ENCODE data around the gene SHISA9. TPM values are rescaled to one million over a fixed set of nuclear protein-coding genes. Genes with fewer than 3 reads are reported as not detected.

The SHISA9 gene
- total RNA-seq, 1 experiment from 2014 or later, result 0.29 TPM

DNA sequence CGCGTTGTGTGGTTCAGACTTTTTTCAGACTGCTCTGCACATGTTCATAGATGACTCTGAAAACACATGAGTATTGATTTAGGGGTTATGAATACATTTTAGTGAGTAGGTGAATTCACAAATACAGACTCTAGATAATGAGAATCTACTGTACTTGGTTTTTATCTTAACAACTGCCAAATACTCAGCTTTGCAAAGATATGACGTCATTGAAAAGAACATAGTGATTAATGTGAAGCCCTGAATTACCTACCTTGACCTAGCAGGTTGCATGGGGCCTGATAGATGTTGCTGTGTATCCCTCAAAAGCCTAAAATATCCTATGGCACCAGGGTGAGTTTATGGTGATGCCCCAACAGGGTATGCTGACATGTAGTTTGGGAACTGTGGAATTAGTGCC is 98.0 kb downstream of the SHISA9 start:
- Histone ChIP-seq H3K9me3 (no peaks in the 10 kb centered on the region), H3K4me3 (ENCODE audit: low read depth, low read length) (no peak overlapping the region), H3K36me3 (ENCODE audit: control insufficient read depth, insufficient read depth, low read length) (no peaks in the 10 kb centered on the region), H3K27me3 (replicated peaks; ENCODE audit: control insufficient read depth, insufficient read depth, low read length) (no peaks in the 10 kb centered on the region), H3K4me1 (no peaks in the 10 kb centered on the region)
- Mint-ChIP-seq H3K4me1 (ENCODE audit: low read depth, unreplicated experiment) (no peaks in the 10 kb centered on the region), H3K4me3 (ENCODE audit: unreplicated experiment) (no peak overlapping the region), H3K27ac (ENCODE audit: unreplicated experiment) (no peak overlapping the region), H3K36me3 (ENCODE audit: insufficient read depth, unreplicated experiment) (no peaks in the 10 kb centered on the region), H3K27me3 (ENCODE audit: insufficient read depth, unreplicated experiment) (peaks cover 12% of the 10 kb centered on the region), H3K9me3 (ENCODE audit: unreplicated experiment) (no peaks in the 10 kb centered on the region)
- TF ChIP-seq, protein P1, sequence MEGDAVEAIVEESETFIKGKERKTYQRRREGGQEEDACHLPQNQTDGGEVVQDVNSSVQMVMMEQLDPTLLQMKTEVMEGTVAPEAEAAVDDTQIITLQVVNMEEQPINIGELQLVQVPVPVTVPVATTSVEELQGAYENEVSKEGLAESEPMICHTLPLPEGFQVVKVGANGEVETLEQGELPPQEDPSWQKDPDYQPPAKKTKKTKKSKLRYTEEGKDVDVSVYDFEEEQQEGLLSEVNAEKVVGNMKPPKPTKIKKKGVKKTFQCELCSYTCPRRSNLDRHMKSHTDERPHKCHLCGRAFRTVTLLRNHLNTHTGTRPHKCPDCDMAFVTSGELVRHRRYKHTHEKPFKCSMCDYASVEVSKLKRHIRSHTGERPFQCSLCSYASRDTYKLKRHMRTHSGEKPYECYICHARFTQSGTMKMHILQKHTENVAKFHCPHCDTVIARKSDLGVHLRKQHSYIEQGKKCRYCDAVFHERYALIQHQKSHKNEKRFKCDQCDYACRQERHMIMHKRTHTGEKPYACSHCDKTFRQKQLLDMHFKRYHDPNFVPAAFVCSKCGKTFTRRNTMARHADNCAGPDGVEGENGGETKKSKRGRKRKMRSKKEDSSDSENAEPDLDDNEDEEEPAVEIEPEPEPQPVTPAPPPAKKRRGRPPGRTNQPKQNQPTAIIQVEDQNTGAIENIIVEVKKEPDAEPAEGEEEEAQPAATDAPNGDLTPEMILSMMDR (IDR thresholded peaks at IDR 0.05; ENCODE audit: insufficient read depth in 1 of 2, low read depth in 1 of 2, low read length in 1 of 2, severe bottlenecking in 1 of 2, unreplicated experiment in 1 of 2), result no peak
- BruUV-seq (replicated peaks), result no TSS peak
- ChIA-PET POLR2A (no interaction called here), CTCF (no interaction called here)
- intact Hi-C loops (cut with micrococcal nuclease; ENCODE audit: unreplicated experiment), result no loop called here
- DNase-seq, result no peak

DNA sequence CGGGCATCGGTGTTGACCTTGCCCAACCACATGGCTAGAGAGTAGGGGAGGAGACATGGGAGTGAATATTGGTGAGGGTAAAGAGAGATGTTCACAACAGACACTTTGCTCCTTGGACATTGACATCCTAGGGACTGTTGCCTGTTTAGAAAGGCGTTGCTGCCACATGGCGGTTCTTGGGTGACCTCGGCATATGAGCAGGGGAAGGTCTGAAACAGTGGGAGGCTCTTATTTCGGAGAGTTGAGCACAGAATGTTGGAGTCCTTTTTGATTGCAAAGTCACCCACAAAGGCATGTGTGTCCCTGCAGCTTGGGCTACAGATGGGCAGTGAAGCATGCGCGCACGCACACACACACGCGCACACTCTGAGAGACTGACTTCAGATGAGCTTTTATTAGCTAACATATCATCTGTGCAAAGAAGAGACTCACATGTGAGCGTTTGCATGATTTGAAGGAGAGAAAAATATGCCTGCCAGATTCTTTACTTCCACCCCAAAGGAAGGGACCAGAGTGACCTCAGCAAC is 104.4 kb downstream of the SHISA9 start:
- H3K9me3 ChIP-seq, result no peaks in the 10 kb centered on the region
- CTCF ChIA-PET, result no interaction called here
- no TSS peak for BruUV-seq (replicated peaks)

DNA sequence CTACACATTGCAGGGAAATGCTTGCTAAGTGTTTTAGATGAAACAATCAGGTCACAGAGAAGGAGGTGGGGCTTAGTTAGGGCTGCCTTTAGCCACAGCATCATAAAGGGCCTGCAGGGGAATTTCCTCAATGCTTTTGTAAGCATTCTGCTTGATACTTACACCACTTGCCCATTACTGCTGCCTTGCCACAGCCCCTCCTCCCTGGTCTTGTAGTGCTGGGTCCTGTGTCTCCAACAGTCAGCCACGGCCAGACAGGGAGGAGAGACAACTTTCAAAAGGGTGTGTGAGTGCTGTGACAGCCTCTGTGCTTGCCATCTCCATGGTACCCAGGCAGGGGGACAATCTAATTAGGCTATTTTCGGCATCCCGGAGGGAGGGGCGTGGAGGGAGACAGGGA is 111.2 kb downstream of the SHISA9 start:
- no peak overlapping the region for H3K4me3 Mint-ChIP-seq (ENCODE audit: unreplicated experiment)
- H3K27ac Mint-ChIP-seq (ENCODE audit: unreplicated experiment), result no peak overlapping the region
- peaks cover 10% of the 10 kb centered on the region for H3K27me3 Mint-ChIP-seq (ENCODE audit: insufficient read depth, unreplicated experiment)
- Histone ChIP-seq H3K9me3 (no peaks in the 10 kb centered on the region), H3K4me3 (ENCODE audit: low read depth, low read length) (no peak overlapping the region), H3K36me3 (ENCODE audit: control insufficient read depth, insufficient read depth, low read length) (no peaks in the 10 kb centered on the region), H3K27me3 (replicated peaks; ENCODE audit: control insufficient read depth, insufficient read depth, low read length) (no peaks in the 10 kb centered on the region), H3K4me1 (no peaks in the 10 kb centered on the region)
- BruUV-seq (replicated peaks), result no TSS peak
- CTCF ChIA-PET, result no interaction called here
- TF ChIP-seq, protein P1 (IDR thresholded peaks at IDR 0.05; ENCODE audit: insufficient read depth in 1 of 2, low read depth in 1 of 2, low read length in 1 of 2, severe bottlenecking in 1 of 2, unreplicated experiment in 1 of 2), result no peak
- intact Hi-C loops (cut with micrococcal nuclease; ENCODE audit: unreplicated experiment), result no loop called here
- H3K4me1 Mint-ChIP-seq (ENCODE audit: low read depth, unreplicated experiment), result no peaks in the 10 kb centered on the region
- no peaks in the 10 kb centered on the region for H3K36me3 Mint-ChIP-seq (ENCODE audit: insufficient read depth, unreplicated experiment)
- H3K9me3 Mint-ChIP-seq (ENCODE audit: unreplicated experiment), result no peaks in the 10 kb centered on the region
- POLR2A ChIA-PET, result no interaction called here
- DNase-seq, result no peak

More for the DNA sequence above, 104.4 kb downstream of the SHISA9 start:
- H3K4me3 ChIP-seq (ENCODE audit: low read depth, low read length), result no peak overlapping the region
- TF ChIP-seq, protein P1 (IDR thresholded peaks at IDR 0.05; ENCODE audit: insufficient read depth in 1 of 2, low read depth in 1 of 2, low read length in 1 of 2, severe bottlenecking in 1 of 2, unreplicated experiment in 1 of 2), result no peak
- no peaks in the 10 kb centered on the region for H3K36me3 Mint-ChIP-seq (ENCODE audit: insufficient read depth, unreplicated experiment)
- H3K27ac Mint-ChIP-seq (ENCODE audit: unreplicated experiment), result no peak overlapping the region
- H3K4me1 ChIP-seq, result no peaks in the 10 kb centered on the region
- no peak for DNase-seq
- H3K4me3 Mint-ChIP-seq (ENCODE audit: unreplicated experiment), result no peak overlapping the region
- intact Hi-C loops (cut with micrococcal nuclease; ENCODE audit: unreplicated experiment), result no loop called here
- peaks cover 32% of the 10 kb centered on the region for H3K27me3 Mint-ChIP-seq (ENCODE audit: insufficient read depth, unreplicated experiment)
- H3K36me3 ChIP-seq (ENCODE audit: control insufficient read depth, insufficient read depth, low read length), result no peaks in the 10 kb centered on the region
- H3K9me3 Mint-ChIP-seq (ENCODE audit: unreplicated experiment), result no peaks in the 10 kb centered on the region
- no peaks in the 10 kb centered on the region for H3K4me1 Mint-ChIP-seq (ENCODE audit: low read depth, unreplicated experiment)
- no peaks in the 10 kb centered on the region; the same call in 1 of the 2 replicates for H3K27me3 ChIP-seq (replicated peaks; ENCODE audit: control insufficient read depth, insufficient read depth, low read length)
- POLR2A ChIA-PET, result no interaction called here
